Aorta (tissue), 5 donors: ENCODE results near the gene DNAJC25. TPM values are rescaled to one million over a fixed set of nuclear protein-coding genes. Genes with fewer than 3 reads are reported as not detected.

Source experiments
- ATAC-seq: fragments of 200-7000 bp; cut with Tn5 transposase; one replicate; pipeline ENCODE4 v1.9.1; 2022; ENCODE audit warnings: moderate library complexity; ENCODE audit not compliant: low FRiP score
- DNase-seq, 2 donors: peaks; one replicate each; pipeline ENCODE4 v3.0.0-alpha.2; 2020
- H3K27ac ChIP-seq, 2 donors: one replicate each; pipeline ENCODE4 v1.5.1; 2013; ENCODE audit warnings: low read length in 2 of 2, mild to moderate bottlenecking in 2 of 2, moderate library complexity in 2 of 2, control low read depth in 1 of 2, inconsistent platforms in 1 of 2, low read depth in 1 of 2
- H3K27me3 ChIP-seq, 2 donors: one replicate each; pipeline ENCODE4 v1.6.1; 2013; ENCODE audit warnings: control low read depth in 1 of 2, low read length in 1 of 2, mild to moderate bottlenecking in 1 of 2, moderate library complexity in 1 of 2; ENCODE audit not compliant: insufficient read depth in 2 of 2, control insufficient read depth in 1 of 2
- H3K36me3 ChIP-seq, 2 donors: one replicate each; pipeline ENCODE4 v1.6.1; 2013; ENCODE audit warnings: control low read depth in 1 of 2, low read length in 1 of 2, mild to moderate bottlenecking in 1 of 2; ENCODE audit not compliant: insufficient read depth in 2 of 2, control insufficient read depth in 1 of 2
- H3K4me1 ChIP-seq, 2 donors: one replicate each; pipeline ENCODE4 v1.6.1; 2013; ENCODE audit warnings: low read length in 2 of 2, control low read depth in 1 of 2, mild to moderate bottlenecking in 1 of 2, moderate library complexity in 1 of 2; ENCODE audit not compliant: insufficient read depth in 2 of 2, control insufficient read depth in 1 of 2
- H3K4me3 ChIP-seq, 2 donors: one replicate each; pipeline ENCODE4 v1.5.1; 2013; ENCODE audit warnings: low read length in 2 of 2, control low read depth in 1 of 2, mild to moderate bottlenecking in 1 of 2
- H3K9me3 ChIP-seq: one replicate; pipeline ENCODE4 v1.6.1; 2013; ENCODE audit warnings: mild to moderate bottlenecking, low read length; ENCODE audit not compliant: control insufficient read depth
- WGBS, 2 donors: extraction: QIAGEN DNeasy Blood & Tissue Kit; methylation state at CpG; one replicate each; pipeline ENCODE4 v1.1.7; 2013; 5-methylcytosine and 5-hydroxymethylcytosine counted together
- intact Hi-C, 2 donors: fragments of 100-400 bp; cut with DNase I; formaldehyde crosslinking; loops; one replicate each; pipeline versions ENCODE4 v1.14.2 to v1.15.0; 2022
- polyA plus RNA-seq, 2 donors: library from polyadenylated mRNA; stranded (reverse); fragments of 200-250 nt; gene quantifications; one replicate each; pipeline ENCODE4 v1.2.3, GENCODE V29; 2013
- total RNA-seq, 2 donors: library from RNA; stranded (reverse); fragmentation: NEBNext Ultra II Directional; extraction: Animal tissue kit (Norgen Biotek cat#: 25700); gene quantifications; one replicate each; pipeline ENCODE4 v1.2.1, GENCODE V29; 2021
- donor health status: healthy with polysubstance abuse.
- donor health status: Bipolar disorder and iron deficiency.
- donor health status: DM: no; HTN: no; CAD: no.
- donor health status: DM: no; HTN: no; CAD: no.
- donor health status: DM: yes; HTN: yes; CAD: no.

The DNAJC25 gene
- total and polyA plus RNA-seq, 4 donors = 5.0 to 6.0 (median 5.4) TPM

- WGBS, 2 donors = 24 to 26% methylated on average over 14 to 17 of the region's 17 CpGs
- H3K4me1 ChIP-seq = no peaks in the 10 kb centered on the region
- ATAC-seq = peak; percentile 12
- intact Hi-C loops = loop anchor here (5.0 to 10.0 kb wide), 3 partner anchors 92 to 472 kb away; no protein-coding TSS in a partner anchor
- H3K4me3 ChIP-seq = peak overlapping the region; percentile 62 to 84
- H3K36me3 ChIP-seq = peaks cover 0 to 2% of the 10 kb centered on the region in 2 donors
- DNase-seq = no peak
- no peaks in the 10 kb centered on the region for H3K27me3 ChIP-seq
- H3K9me3 ChIP-seq = no peaks in the 10 kb centered on the region
- H3K27ac ChIP-seq = no peak overlapping the region
These were observed 31.2 kb upstream of the DNAJC25 start for GRCh38 chr9:111599955-111600343.

GRCh38 chr9:111601237-111602018, 29.7 kb upstream of the DNAJC25 start:
- no peak overlapping the region for H3K27ac ChIP-seq
- intact Hi-C loops = no loop called here

GRCh38 chr9:111603041-111603440, 28.1 kb upstream of the DNAJC25 start:
- no peak overlapping the region for H3K27ac ChIP-seq
- no peaks in the 10 kb centered on the region for H3K27me3 ChIP-seq
- WGBS, 2 donors = 85% methylated on average over 4 of the region's 4 CpGs
- no peaks in the 10 kb centered on the region for H3K4me1 ChIP-seq
- ATAC-seq (no peak), DNase-seq (no peak)
- no peaks in the 10 kb centered on the region for H3K9me3 ChIP-seq
- H3K36me3 ChIP-seq = no peaks in the 10 kb centered on the region
- H3K4me3 ChIP-seq = no peak overlapping the region
- intact Hi-C loops = no loop called here

More at GRCh38 chr9:111601237-111602018, 29.7 kb upstream of the DNAJC25 start:
- 58 to 60% methylated on average over 10 of the region's 10 CpGs for WGBS, 2 donors
- H3K4me3 ChIP-seq = no peak overlapping the region
- no peaks in the 10 kb centered on the region for H3K36me3 ChIP-seq
- no peaks in the 10 kb centered on the region for H3K27me3 ChIP-seq
- no peaks in the 10 kb centered on the region for H3K9me3 ChIP-seq
- H3K4me1 ChIP-seq = no peaks in the 10 kb centered on the region
- ATAC-seq (no peak), DNase-seq (no peak)

GRCh38 chr9:111604054-111604615, 27.0 kb upstream of the DNAJC25 start:
- H3K27me3 ChIP-seq = no peaks in the 10 kb centered on the region
- no peak overlapping the region for H3K27ac ChIP-seq
- H3K36me3 ChIP-seq = no peaks in the 10 kb centered on the region
- no peaks in the 10 kb centered on the region for H3K9me3 ChIP-seq
- intact Hi-C loops = no loop called here
- no peaks in the 10 kb centered on the region for H3K4me1 ChIP-seq
- no peak for DNase-seq
- no peak overlapping the region for H3K4me3 ChIP-seq
- WGBS, 2 donors = 72 to 79% methylated on average over 16 of the region's 16 CpGs
- ATAC-seq = no peak

- no peaks in the 10 kb centered on the region for H3K9me3 ChIP-seq
- no peak overlapping the region for H3K27ac ChIP-seq
- H3K27me3 ChIP-seq = no peaks in the 10 kb centered on the region
- H3K36me3 ChIP-seq = no peaks in the 10 kb centered on the region
- H3K4me1 ChIP-seq = no peaks in the 10 kb centered on the region
- DNase-seq = no peak
- ATAC-seq = no peak
- 88 to 89% methylated on average over 9 of the region's 9 CpGs for WGBS, 2 donors
- H3K4me3 ChIP-seq = no peak overlapping the region
- intact Hi-C loops = no loop called here
These were observed 26.0 kb upstream of the DNAJC25 start for GRCh38 chr9:111605041-111605559.

GRCh38 chr9:111610149-111610548, 21.0 kb upstream of the DNAJC25 start:
- H3K27me3 ChIP-seq = no peaks in the 10 kb centered on the region
- intact Hi-C loops = no loop called here

GRCh38 chr9:111610845-111611244, 20.3 kb upstream of the DNAJC25 start:
- no peak overlapping the region for H3K27ac ChIP-seq
- H3K4me1 ChIP-seq = no peaks in the 10 kb centered on the region
- H3K36me3 ChIP-seq = no peaks in the 10 kb centered on the region
- ATAC-seq (no peak), DNase-seq (no peak)
- 77 to 80% methylated on average over 7 of the region's 7 CpGs for WGBS, 2 donors
- no peaks in the 10 kb centered on the region for H3K27me3 ChIP-seq
- intact Hi-C loops = no loop called here
- H3K9me3 ChIP-seq = no peaks in the 10 kb centered on the region
- no peak overlapping the region for H3K4me3 ChIP-seq

More at GRCh38 chr9:111610149-111610548, 21.0 kb upstream of the DNAJC25 start:
- 53 to 56% methylated on average over 5 of the region's 5 CpGs for WGBS, 2 donors
- Histone ChIP-seq H3K27ac (no peak overlapping the region), H3K36me3 (no peaks in the 10 kb centered on the region), H3K9me3 (no peaks in the 10 kb centered on the region), H3K4me3 (no peak overlapping the region), H3K4me1 (no peaks in the 10 kb centered on the region)
- DNase-seq (no peak), ATAC-seq (no peak)

- H3K4me1 ChIP-seq = no peaks in the 10 kb centered on the region
- H3K9me3 ChIP-seq = no peaks in the 10 kb centered on the region
- H3K4me3 ChIP-seq = no peak overlapping the region
- no peak for DNase-seq
- H3K27ac ChIP-seq = no peak overlapping the region
- intact Hi-C loops = no loop called here
- WGBS, 2 donors = 28 to 31% methylated on average over 4 of the region's 4 CpGs
- no peak for ATAC-seq
- no peaks in the 10 kb centered on the region for H3K27me3 ChIP-seq
- H3K36me3 ChIP-seq = no peaks in the 10 kb centered on the region
These were observed 17.6 kb upstream of the DNAJC25 start for GRCh38 chr9:111613436-111614040.
